IMR-90 (cell line): ENCODE measurements around the gene PRTG. TPM values are rescaled to one million over a fixed set of nuclear protein-coding genes. Genes with fewer than 3 reads are reported as not detected.
"Not testable (repeated sequence)": the region's sequence is repeated elsewhere in the genome, so short reads cannot be mapped to it uniquely, and the experiment has no call there.

Experiments used
- ATAC-seq: fragments of 200-7000 bp; cut with Tn5 transposase; 2 replicates; pipeline ENCODE4 v1.9.1; 2020; ENCODE audit warnings: low read depth, mild to moderate bottlenecking, moderate library complexity
- BruUV-seq: library from RNA; stranded (reverse); fragments of 400-500 nt; replicated peaks from 2 replicates; lab custom pipeline; 2021; lab: Mats Ljungman, UMichigan
- CTCF ChIA-PET: fragments of 300-600 bp; formaldehyde crosslinking; extraction: SDS; loops from one replicate; lab custom pipeline; 2021; ENCODE audit warnings: antibody characterized with exemption; lab: Yijun Ruan, JAX
- POLR2A ChIA-PET: fragments of 300-600 bp; sonication (Branson Sonifier 250); formaldehyde crosslinking; loops from one replicate; lab custom pipeline; 2022; ENCODE audit warnings: antibody characterized with exemption; ENCODE audit not compliant: unreplicated experiment; lab: Charles Lee
- DNase-seq: peaks from one replicate; pipeline ENCODE4 v3.0.0; 2013
- H2AFZ ChIP-seq: replicated peaks from 2 replicates; pipeline ENCODE3; 2013; ENCODE audit warnings: low read length, mild to moderate bottlenecking; ENCODE audit not compliant: poor library complexity
- H2AK5ac ChIP-seq: 2 replicates; pipeline ENCODE4 v1.6.1; 2013; ENCODE audit warnings: low read depth, low read length, inconsistent platforms
- H2AK9ac ChIP-seq: replicated peaks from 2 replicates; pipeline ENCODE3; 2013; ENCODE audit warnings: mild to moderate bottlenecking, low read depth, low read length, moderate library complexity; ENCODE audit not compliant: poor library complexity
- H2BK120ac ChIP-seq: 2 replicates; pipeline ENCODE4 v1.6.1; 2013; ENCODE audit warnings: low read depth, low read length, inconsistent platforms
- H2BK15ac ChIP-seq: 3 replicates; pipeline ENCODE4 v1.6.1; 2013; ENCODE audit warnings: low read depth, low read length, inconsistent platforms
- H2BK20ac ChIP-seq: 2 replicates; pipeline ENCODE4 v1.6.1; 2013; ENCODE audit warnings: low read depth, mild to moderate bottlenecking, inconsistent platforms, low read length, moderate library complexity
- H2BK5ac ChIP-seq: 2 replicates; pipeline ENCODE4 v1.6.1; 2013; ENCODE audit warnings: mild to moderate bottlenecking, low read depth, low read length, inconsistent platforms; ENCODE audit not compliant: poor library complexity, severe bottlenecking
- H3K14ac ChIP-seq: replicated peaks from 2 replicates; pipeline ENCODE4 v1.6.1; 2013; ENCODE audit warnings: low read depth, low read length, inconsistent platforms
- H3K18ac ChIP-seq: 2 replicates; pipeline ENCODE4 v1.6.1; 2013; ENCODE audit warnings: low read depth, low read length, control low read depth
- H3K23ac ChIP-seq: 2 replicates; pipeline ENCODE4 v1.6.1; 2013; ENCODE audit warnings: low read depth, low read length, inconsistent platforms
- H3K27ac ChIP-seq: 2 replicates; pipeline ENCODE4 v1.5.1; 2013; ENCODE audit warnings: mild to moderate bottlenecking, control low read depth, low read length; ENCODE audit not compliant: insufficient read depth
- H3K27me3 ChIP-seq: 2 replicates; pipeline ENCODE4 v1.6.1; 2013; ENCODE audit warnings: low read length; ENCODE audit not compliant: control insufficient read depth, insufficient read depth
- H3K36me3 ChIP-seq: 2 replicates; pipeline ENCODE4 v1.6.1; 2013; ENCODE audit warnings: low read length, mixed read lengths; ENCODE audit not compliant: control insufficient read depth, insufficient read depth
- H3K4ac ChIP-seq: 2 replicates; pipeline ENCODE4 v1.6.1; 2013; ENCODE audit warnings: low read depth, low read length, inconsistent platforms
- H3K4me1 ChIP-seq: 2 replicates; pipeline ENCODE4 v1.6.1; 2013; ENCODE audit warnings: low read length, mixed read lengths; ENCODE audit not compliant: control insufficient read depth, insufficient read depth
- H3K4me2 ChIP-seq: 2 replicates; pipeline ENCODE4 v1.6.1; 2013; ENCODE audit warnings: low read depth, mild to moderate bottlenecking, control low read depth, low read length, moderate library complexity
- H3K4me3 ChIP-seq: 2 replicates; pipeline ENCODE4 v1.5.1; 2013; ENCODE audit warnings: low read depth, mild to moderate bottlenecking, control low read depth, low read length, moderate library complexity; ENCODE audit not compliant: insufficient read depth
- H3K56ac ChIP-seq: 2 replicates; pipeline ENCODE4 v1.6.1; 2013; ENCODE audit warnings: low read length, inconsistent platforms; ENCODE audit not compliant: insufficient read depth; ENCODE audit errors: extremely low read depth
- H3K79me1 ChIP-seq, 2 experiments: 2 replicates each; pipeline ENCODE4 v1.6.1; 2013; ENCODE audit warnings: low read length in 2 of 2, inconsistent platforms in 1 of 2, low read depth in 1 of 2
- H3K9ac ChIP-seq: 2 replicates; pipeline ENCODE4 v1.6.1; 2013; ENCODE audit warnings: low read depth, low read length, control low read depth
- H3K9me1 ChIP-seq: 2 replicates; pipeline ENCODE4 v1.6.1; 2013; ENCODE audit warnings: low read length, inconsistent platforms; ENCODE audit not compliant: insufficient read depth
- H3K9me3 ChIP-seq: 2 replicates; pipeline ENCODE4 v1.6.1; 2013; ENCODE audit warnings: low read length; ENCODE audit not compliant: control insufficient read depth, insufficient read depth
- H4K20me1 ChIP-seq: 2 replicates; pipeline ENCODE4 v1.6.1; 2013; ENCODE audit warnings: low read length, inconsistent platforms; ENCODE audit not compliant: insufficient read depth
- H4K5ac ChIP-seq: 2 replicates; pipeline ENCODE4 v1.6.1; 2013; ENCODE audit warnings: mild to moderate bottlenecking, low read depth, low read length, control low read depth
- H4K8ac ChIP-seq, 2 experiments: 2 replicates each; pipeline ENCODE4 v1.6.1; 2013; ENCODE audit warnings: low read depth in 2 of 2, low read length in 2 of 2, control low read depth in 1 of 2, inconsistent platforms in 1 of 2
- H4K91ac ChIP-seq: 2 replicates; pipeline ENCODE4 v1.6.1; 2013; ENCODE audit warnings: low read depth, low read length, inconsistent platforms; ENCODE audit not compliant: insufficient read depth
- WGBS, 2 experiments: methylation state at CpG; one replicate each; pipeline versions ENCODE4 v1.1.5 to v1.1.7; 2013; ENCODE audit warnings: missing lambda C conversion rate in 2 of 2; ENCODE audit not compliant: insufficient read length in 1 of 2; ENCODE audit errors: extremely low coverage in 2 of 2; 5-methylcytosine and 5-hydroxymethylcytosine counted together
- dilution Hi-C: fragments of 300-500 bp; cut with HindIII; formaldehyde crosslinking; loops from one replicate; pipeline ENCODE4 v1.14.3; 2018; ENCODE audit warnings: low sequenced_read_pairs; ENCODE audit not compliant: unreplicated experiment
- in situ Hi-C: fragments of 300-500 bp; cut with MboI; formaldehyde crosslinking; loops from 3 replicates; pipeline ENCODE4 v1.14.3; 2019; ENCODE audit warnings: low sequenced_read_pairs, inconsistent platforms, mixed read lengths
- intact Hi-C: fragments of 100-400 bp; cut with micrococcal nuclease; formaldehyde crosslinking; loops from 2 replicates; pipeline ENCODE4 v1.10.0; 2022
- polyA plus RNA-seq, 3 experiments: library from polyadenylated mRNA; depleted of rRNA; stranded (reverse); fragments of >200 nt; gene quantifications; 2 replicates each; pipeline ENCODE4 v1.2.3, GENCODE V29; 2012; ENCODE audit warnings: low replicate concordance in 1 of 3
- total RNA-seq: library from RNA; depleted of rRNA; stranded (reverse); fragments of >200 nt; gene quantifications from 2 replicates; pipeline ENCODE4 v1.2.3, GENCODE V29; 2012

The PRTG gene
- total and polyA plus RNA-seq, 2 of the 4 experiments (the other 2 are of a cell fraction): 0.99 to 1.4 TPM

- WGBS, 2 experiments: no CpG with 5 or more reads among the region's 1 CpG
- in situ Hi-C loops, BruUV-seq: not testable (repeated sequence)
Observed at GRCh38 chr15:55593019-55593418, 149.9 kb downstream of the PRTG start.

More at GRCh38 chr15:55593019-55593418, 149.9 kb downstream of the PRTG start:
- H2AFZ ChIP-seq, H3K9me1 ChIP-seq, H2BK15ac ChIP-seq, H2AK5ac ChIP-seq, H4K5ac ChIP-seq, H3K36me3 ChIP-seq, H4K20me1 ChIP-seq, H3K4me1 ChIP-seq, H3K27ac ChIP-seq, H3K23ac ChIP-seq, H2BK20ac ChIP-seq, H3K27me3 ChIP-seq, H3K4ac ChIP-seq, H4K8ac ChIP-seq, H3K9ac ChIP-seq, H3K14ac ChIP-seq, CTCF ChIA-PET, H3K56ac ChIP-seq, dilution Hi-C loops, ATAC-seq, H2BK5ac ChIP-seq, intact Hi-C loops, H2BK120ac ChIP-seq, H2AK9ac ChIP-seq, H3K9me3 ChIP-seq, H3K79me1 ChIP-seq, H3K18ac ChIP-seq, POLR2A ChIA-PET, H3K4me3 ChIP-seq, DNase-seq, H4K91ac ChIP-seq, H3K4me2 ChIP-seq: not testable (repeated sequence)
